Stomach smooth muscle (tissue), 2 donors: ENCODE measurements around the gene OTOG.

Experiments
- H3K27ac ChIP-seq: one replicate; pipeline ENCODE4 v1.7.0; 2013; ENCODE audit warnings: mild to moderate bottlenecking, low read length, inconsistent platforms
- H3K27me3 ChIP-seq, 2 donors: one replicate each; pipeline ENCODE4 v1.7.0; 2013; ENCODE audit warnings: low read length in 2 of 2; ENCODE audit not compliant: insufficient read depth in 2 of 2, control insufficient read depth in 1 of 2
- H3K36me3 ChIP-seq, 2 donors: one replicate each; pipeline ENCODE4 v1.7.0; 2013; ENCODE audit warnings: low read length in 2 of 2; ENCODE audit not compliant: control insufficient read depth in 2 of 2, insufficient read depth in 2 of 2
- H3K4me1 ChIP-seq: one replicate; pipeline ENCODE4 v1.7.0; 2013; ENCODE audit warnings: low read length; ENCODE audit not compliant: control insufficient read depth, insufficient read depth
- H3K4me3 ChIP-seq, 2 donors: one replicate each; pipeline ENCODE4 v1.7.0; 2013; ENCODE audit warnings: low read length in 2 of 2
- H3K9ac ChIP-seq, 2 donors: one replicate each; pipeline ENCODE4 v1.7.0; 2013; ENCODE audit warnings: low read length in 2 of 2, mild to moderate bottlenecking in 1 of 2
- H3K9me3 ChIP-seq, 2 donors: one replicate each; pipeline ENCODE4 v1.7.0; 2013; ENCODE audit warnings: low read length in 2 of 2; ENCODE audit not compliant: control insufficient read depth in 2 of 2
- donor health status: healthy.
- donor health status: Pancreatic carcinoma.

OTOG gene

DNA sequence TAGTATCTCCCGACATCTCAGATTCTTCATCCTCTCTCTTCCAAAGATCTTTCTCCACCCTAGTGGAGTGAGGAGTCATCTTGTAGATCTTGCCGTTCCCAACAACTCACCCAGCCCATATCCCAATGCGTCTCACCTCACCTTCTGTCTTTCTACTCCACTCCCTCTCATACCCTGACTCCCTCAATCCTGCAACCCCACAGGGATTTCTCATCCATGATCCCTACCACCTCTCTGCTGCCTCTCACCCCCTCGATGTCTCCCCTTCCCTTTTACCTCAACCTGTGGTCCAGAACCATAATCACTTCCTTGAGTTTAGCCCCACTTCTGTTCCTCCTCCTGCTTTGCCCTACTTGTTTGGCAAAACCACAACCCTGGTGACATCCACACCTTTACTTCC lies 41.7 kb downstream of the OTOG start:
- H3K4me1 ChIP-seq, result no peaks in the 10 kb centered on the region
- H3K27ac ChIP-seq, result no peak overlapping the region
- no peak overlapping the region for H3K4me3 ChIP-seq
- no peak overlapping the region for H3K9ac ChIP-seq
- no peaks in the 10 kb centered on the region for H3K9me3 ChIP-seq
- peaks cover 0 to 10% of the 10 kb centered on the region in 2 donors for H3K27me3 ChIP-seq
- H3K36me3 ChIP-seq, result no peaks in the 10 kb centered on the region

DNA sequence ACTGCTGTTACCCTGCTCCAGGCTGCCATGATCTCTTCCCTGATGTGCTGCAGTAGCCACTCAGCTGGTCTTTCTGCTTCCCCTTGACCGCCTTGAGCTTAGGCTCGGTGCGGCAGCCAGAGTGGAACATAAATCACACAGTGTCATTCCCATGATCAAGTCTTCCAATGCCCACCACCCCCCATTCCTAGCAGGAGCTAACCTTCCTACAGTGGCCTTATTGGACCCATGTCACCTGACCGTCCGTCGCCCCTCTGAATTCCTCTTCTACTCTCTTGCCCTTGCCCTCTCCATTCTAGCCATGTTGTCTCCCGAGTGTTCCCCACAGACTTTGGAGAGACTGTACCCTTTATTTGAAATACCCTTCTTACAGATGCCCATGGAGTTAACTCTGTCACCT lies 43.4 kb downstream of the OTOG start:
- no peak overlapping the region for H3K27ac ChIP-seq
- no peaks in the 10 kb centered on the region for H3K36me3 ChIP-seq
- no peak overlapping the region for H3K4me3 ChIP-seq
- H3K27me3 ChIP-seq, result peaks cover 0 to 10% of the 10 kb centered on the region in 2 donors
- H3K9ac ChIP-seq, result no peak overlapping the region
- H3K4me1 ChIP-seq, result no peaks in the 10 kb centered on the region
- H3K9me3 ChIP-seq, result no peaks in the 10 kb centered on the region

DNA sequence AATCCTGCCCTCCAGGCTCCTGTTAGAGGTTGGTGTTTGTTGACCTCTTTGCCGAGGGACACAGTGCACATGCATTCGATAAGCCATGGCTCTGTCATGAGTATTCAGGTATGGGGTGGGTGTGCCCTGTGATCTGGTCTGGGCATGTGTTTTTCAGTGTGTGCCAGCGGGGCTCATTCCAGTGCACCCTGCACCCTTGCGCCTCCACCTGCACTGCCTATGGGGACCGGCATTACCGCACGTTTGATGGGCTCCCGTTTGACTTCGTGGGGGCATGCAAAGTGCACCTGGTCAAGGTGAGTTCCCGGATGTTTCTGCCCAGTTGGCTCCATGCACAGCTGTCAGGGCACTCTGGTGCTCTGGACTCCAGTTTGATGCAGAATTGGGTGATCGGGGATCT lies 44.2 kb downstream of the OTOG start:
- Histone ChIP-seq H3K36me3 (no peaks in the 10 kb centered on the region), H3K27me3 (peaks cover 0 to 11% of the 10 kb centered on the region in 2 donors), H3K4me1 (no peaks in the 10 kb centered on the region), H3K27ac (no peak overlapping the region), H3K9ac (no peak overlapping the region), H3K9me3 (no peaks in the 10 kb centered on the region), H3K4me3 (no peak overlapping the region)

DNA sequence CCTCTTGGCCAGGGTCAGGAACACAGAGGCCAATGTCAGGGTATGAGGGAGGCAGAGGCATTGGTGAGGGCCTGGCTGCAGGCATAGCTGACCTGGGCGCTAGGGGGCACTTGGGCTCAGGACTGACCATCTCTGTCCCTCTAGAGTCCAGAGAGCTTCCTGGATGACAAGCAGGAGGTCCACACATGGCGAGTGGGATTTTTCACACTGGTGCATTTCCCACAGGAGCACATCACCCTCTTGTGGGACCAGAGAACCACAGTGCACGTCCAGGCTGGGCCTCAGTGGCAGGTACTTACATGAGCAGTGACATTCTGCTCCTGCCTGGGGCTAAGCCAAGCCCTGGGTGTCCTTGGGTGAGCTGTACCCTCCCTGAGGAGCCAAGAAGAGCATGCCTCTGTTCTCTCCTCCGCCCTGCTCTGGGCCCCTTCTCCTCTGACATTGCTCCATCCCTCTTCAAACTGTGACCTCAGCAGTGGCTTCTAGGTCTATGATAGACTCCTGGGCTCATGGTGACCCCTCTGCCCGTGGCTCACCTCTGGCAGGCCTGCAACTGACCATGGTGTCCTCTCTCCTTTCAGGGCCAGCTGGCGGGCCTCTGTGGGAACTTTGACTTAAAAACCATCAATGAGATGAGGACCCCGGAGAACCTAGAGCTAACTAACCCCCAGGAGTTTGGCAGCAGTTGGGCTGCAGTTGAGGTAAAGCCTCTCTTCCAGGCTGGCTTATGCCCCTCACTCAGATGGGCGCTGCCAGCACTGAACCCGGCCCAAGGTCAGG lies 46.6 kb downstream of the OTOG start:
- Histone ChIP-seq H3K9ac (no peak overlapping the region), H3K9me3 (no peaks in the 10 kb centered on the region), H3K4me1 (no peaks in the 10 kb centered on the region), H3K27ac (no peak overlapping the region), H3K36me3 (no peaks in the 10 kb centered on the region), H3K4me3 (no peak overlapping the region), H3K27me3 (peaks cover 0 to 9% of the 10 kb centered on the region in 2 donors)

DNA sequence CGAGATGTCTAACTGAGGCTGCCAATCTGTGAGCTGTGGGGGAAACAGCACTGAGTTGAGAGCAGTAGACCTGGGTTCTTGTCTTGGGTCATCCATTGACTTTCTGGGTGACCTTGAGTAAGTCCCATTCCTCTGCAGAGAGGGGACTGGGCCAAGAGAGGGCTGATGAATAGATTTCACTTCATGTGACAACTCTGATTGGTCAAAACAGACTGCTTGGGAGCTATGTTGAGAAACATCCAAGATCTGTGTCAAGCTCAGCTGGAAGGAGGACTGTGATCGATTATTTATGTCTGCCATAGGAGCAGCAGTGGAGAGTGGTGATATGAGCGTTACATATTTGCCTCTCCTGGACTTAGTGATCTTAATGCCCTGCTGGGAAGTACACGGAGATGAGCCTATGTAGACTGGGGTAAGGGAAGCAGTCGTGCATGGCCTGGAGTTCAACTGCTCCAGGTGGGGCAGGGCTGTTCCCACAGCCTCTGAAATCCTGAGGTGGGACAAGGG lies 47.7 kb downstream of the OTOG start:
- H3K9me3 ChIP-seq, result no peaks in the 10 kb centered on the region

DNA sequence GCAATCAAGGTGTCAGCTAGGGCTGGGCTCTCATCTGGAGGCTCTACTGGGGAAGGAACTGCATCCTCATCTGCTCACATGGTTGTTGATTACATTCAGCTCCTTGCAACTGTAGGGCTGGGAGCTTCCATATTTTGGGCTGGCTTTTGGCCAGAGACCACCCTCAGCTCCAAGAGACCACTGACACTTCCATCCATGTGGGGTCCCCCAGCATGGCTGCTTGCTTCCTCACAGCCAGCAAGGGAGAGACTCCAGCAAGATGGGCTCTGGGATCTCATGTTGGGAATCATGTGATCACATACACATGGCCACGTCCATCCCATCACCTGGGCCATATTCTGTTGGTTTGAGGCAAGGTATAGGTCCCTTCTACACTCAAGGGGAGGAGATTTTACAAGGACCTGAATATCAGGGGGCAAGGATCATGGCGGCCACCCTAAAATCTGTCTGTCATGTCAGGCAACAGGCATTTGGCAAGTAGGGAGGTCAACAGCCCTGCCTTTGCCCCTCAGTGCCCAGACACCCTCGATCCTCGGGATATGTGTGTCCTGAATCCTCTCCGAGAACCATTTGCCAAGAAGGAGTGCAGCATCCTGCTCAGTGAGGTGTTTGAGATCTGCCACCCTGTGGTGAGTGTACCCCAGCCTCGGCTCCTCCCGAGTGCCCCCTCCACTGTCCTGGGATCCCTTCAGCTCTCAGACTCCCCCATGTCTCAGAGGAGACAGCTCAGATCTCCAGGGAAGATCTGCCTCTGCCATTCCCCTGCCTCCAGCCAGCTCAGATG lies 48.7 kb downstream of the OTOG start:
- no peak overlapping the region for H3K9ac ChIP-seq
- H3K36me3 ChIP-seq, result no peaks in the 10 kb centered on the region
- H3K27me3 ChIP-seq, result peaks cover 4 to 10% of the 10 kb centered on the region in 2 donors
- no peaks in the 10 kb centered on the region for H3K9me3 ChIP-seq
- H3K27ac ChIP-seq, result no peak overlapping the region
- no peaks in the 10 kb centered on the region for H3K4me1 ChIP-seq
- H3K4me3 ChIP-seq, result no peak overlapping the region

More for the DNA sequence above, 47.7 kb downstream of the OTOG start:
- Histone ChIP-seq H3K27ac (no peak overlapping the region), H3K36me3 (no peaks in the 10 kb centered on the region), H3K4me3 (no peak overlapping the region), H3K27me3 (peaks cover 4 to 10% of the 10 kb centered on the region in 2 donors), H3K4me1 (no peaks in the 10 kb centered on the region), H3K9ac (no peak overlapping the region)

DNA sequence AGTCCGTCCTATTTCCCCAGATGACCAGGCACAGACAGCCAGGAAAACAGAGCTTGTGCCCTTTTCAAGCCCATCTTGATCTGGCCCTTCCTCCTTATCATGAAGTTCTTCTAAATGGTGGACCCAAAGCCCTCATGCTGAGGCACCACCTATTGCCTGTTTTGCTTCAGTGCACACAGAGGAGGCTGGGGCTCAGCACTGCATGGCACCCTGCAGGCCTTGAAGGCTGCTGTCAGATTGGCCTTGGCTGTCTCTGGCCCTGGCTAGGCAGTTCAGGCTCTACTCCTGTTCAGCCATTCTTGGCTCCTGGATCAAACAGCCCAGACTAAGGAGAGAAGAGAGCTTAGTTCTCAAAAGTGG lies 49.2 kb downstream of the OTOG start:
- Histone ChIP-seq H3K9ac (no peak overlapping the region), H3K27ac (no peak overlapping the region), H3K27me3 (peaks cover 4 to 8% of the 10 kb centered on the region in 2 donors), H3K4me3 (no peak overlapping the region), H3K36me3 (no peaks in the 10 kb centered on the region), H3K4me1 (no peaks in the 10 kb centered on the region), H3K9me3 (no peaks in the 10 kb centered on the region)

DNA sequence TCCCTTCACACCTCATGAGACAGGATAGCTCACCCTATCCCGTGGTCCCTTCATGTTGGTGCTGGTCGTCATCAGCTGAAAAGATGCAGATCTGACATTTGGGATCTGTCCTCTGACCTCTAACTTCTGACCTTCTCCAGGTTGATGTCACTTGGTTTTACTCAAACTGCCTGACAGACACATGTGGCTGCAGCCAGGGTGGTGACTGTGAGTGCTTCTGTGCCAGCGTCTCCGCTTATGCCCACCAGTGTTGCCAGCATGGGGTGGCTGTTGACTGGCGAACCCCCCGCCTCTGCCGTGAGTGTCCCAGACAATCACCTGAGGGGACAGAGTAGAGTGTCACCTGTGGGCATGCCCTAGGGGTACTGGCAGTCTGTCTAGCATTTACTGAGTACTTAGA lies 49.7 kb downstream of the OTOG start:
- Histone ChIP-seq H3K4me1 (no peaks in the 10 kb centered on the region), H3K27me3 (peaks cover 4 to 8% of the 10 kb centered on the region in 2 donors), H3K4me3 (no peak overlapping the region), H3K36me3 (no peaks in the 10 kb centered on the region), H3K27ac (no peak overlapping the region), H3K9ac (no peak overlapping the region), H3K9me3 (no peaks in the 10 kb centered on the region)

DNA sequence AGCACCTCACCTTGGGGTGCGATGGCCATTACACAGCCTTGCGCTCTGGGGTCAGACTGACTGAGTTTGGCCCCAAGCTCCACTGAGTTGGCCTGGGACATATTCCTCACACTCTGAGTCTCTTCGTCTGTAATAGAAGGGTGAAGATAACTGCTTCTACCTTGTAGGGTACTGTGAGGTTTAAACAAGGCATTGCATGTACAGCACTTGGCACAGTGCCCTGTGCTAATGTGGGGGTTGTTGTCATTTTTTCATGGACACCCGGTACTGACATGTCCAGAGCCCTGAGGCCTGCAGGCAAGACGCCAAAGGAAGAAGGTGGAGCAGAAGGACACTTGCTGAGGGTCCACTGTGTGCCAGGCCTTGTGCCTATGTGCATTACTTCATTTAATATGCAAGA lies 50.7 kb downstream of the OTOG start:
- Histone ChIP-seq H3K4me1 (no peaks in the 10 kb centered on the region), H3K9ac (no peak overlapping the region), H3K9me3 (no peaks in the 10 kb centered on the region), H3K4me3 (no peak overlapping the region), H3K27me3 (peaks cover 4 to 8% of the 10 kb centered on the region in 2 donors), H3K36me3 (no peaks in the 10 kb centered on the region), H3K27ac (no peak overlapping the region)

DNA sequence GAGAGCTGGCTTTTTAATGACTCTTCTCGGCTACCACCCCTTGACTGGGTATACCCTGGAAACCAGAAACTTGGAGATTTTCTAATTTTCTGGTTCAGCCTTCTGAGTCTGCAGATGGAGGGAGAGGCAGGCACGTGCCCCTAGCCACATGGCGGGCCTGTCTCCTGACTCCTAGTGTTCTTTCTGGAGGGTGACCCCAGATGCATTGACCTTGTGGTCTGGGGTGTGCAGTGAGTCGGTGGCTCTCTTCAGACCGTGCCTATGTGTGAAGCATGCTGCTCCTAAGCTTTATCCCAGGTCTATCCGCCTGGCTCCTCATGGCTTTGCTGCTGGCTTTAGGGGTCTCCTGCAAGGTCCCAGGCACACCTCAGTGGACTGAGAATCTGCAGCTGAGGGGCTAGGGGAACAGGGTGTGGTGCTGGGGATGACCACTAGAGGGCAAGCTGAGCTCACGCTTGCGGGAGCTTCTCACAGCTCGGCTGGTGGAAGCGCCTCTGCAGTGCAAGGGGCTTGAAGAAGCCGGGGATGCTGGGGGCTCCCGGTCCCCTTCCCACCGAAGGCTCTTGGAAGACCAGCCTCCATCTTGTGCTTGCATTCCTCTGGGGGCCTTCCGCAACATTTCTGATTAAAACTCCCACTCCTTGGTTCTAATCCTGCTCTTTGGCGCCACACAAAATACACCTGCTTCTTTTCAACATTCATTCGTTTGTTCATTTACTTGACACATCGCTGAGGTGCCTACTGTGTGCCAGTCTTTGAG lies 51.8 kb downstream of the OTOG start:
- Histone ChIP-seq H3K9me3 (no peaks in the 10 kb centered on the region), H3K27ac (no peak overlapping the region), H3K9ac (no peak overlapping the region), H3K4me3 (no peak overlapping the region), H3K4me1 (no peaks in the 10 kb centered on the region), H3K27me3 (peaks cover 4 to 8% of the 10 kb centered on the region in 2 donors), H3K36me3 (no peaks in the 10 kb centered on the region)
